ENCODE measurements around the gene SMC6. TPM values are rescaled to one million over a fixed set of nuclear protein-coding genes. Genes with fewer than 3 reads are reported as not detected.

The SMC6 gene
- total and polyA plus RNA-seq, 10 of the 15 experiments (the other 5 are each of a cell fraction or from before 2014, with no cell fraction given) = 12.8 to 63.8 (median 38.8) TPM

- TF ChIP-seq EP300 (IDR thresholded peaks at IDR 0.05; ENCODE audit: borderline replicate concordance in 1 of 2, control insufficient read depth in 1 of 2, low read depth in 2 of 2, low read length in 2 of 2) (no peak), CHD2 (IDR thresholded peaks at IDR 0.05; ENCODE audit: borderline replicate concordance, low read depth, low read length) (no peak), BMI1 (IDR thresholded peaks at IDR 0.05; ENCODE audit: borderline replicate concordance) (no peak), NRF1 (conservative IDR thresholded peaks at IDR 0.05; ENCODE audit: low read depth, low read length) (no peak)
Measured at GRCh38 chr2:17689010-17689409, 64.6 kb downstream of the SMC6 start (continued).

DNA sequence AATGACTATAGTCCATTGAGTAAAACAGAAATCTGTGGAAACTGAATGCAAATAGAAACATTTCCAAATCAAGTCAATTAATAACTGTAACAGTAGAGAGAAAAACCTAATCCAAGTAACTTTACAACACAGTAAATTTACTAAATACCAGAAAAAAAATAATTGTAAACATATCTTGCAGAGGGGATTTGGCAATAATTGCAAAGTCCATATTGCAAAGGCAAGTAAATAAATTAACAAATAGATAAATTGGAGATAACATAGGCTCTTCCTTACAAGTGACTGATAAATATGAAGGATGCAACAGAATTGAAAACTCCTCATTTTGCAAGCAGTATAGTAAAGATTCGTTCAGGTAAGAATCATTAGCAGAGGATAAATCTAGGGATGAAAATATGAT is 65.0 kb downstream of the SMC6 start:
- WGBS (ENCODE audit: insufficient coverage, insufficient replicate concordance, low lambda C conversion rate, missing lambda C conversion rate) = 50% methylated on average over 1 of the region's 1 CpG
- POLR2A ChIA-PET = interaction anchor here (1.0 kb wide), 1 partner anchor 13 kb away, joined by 3 read pairs; no protein-coding TSS in a partner anchor
- TF ChIP-seq RBBP5 (conservative IDR thresholded peaks at IDR 0.05) = no peak
- TF ChIP-seq, protein P1, sequence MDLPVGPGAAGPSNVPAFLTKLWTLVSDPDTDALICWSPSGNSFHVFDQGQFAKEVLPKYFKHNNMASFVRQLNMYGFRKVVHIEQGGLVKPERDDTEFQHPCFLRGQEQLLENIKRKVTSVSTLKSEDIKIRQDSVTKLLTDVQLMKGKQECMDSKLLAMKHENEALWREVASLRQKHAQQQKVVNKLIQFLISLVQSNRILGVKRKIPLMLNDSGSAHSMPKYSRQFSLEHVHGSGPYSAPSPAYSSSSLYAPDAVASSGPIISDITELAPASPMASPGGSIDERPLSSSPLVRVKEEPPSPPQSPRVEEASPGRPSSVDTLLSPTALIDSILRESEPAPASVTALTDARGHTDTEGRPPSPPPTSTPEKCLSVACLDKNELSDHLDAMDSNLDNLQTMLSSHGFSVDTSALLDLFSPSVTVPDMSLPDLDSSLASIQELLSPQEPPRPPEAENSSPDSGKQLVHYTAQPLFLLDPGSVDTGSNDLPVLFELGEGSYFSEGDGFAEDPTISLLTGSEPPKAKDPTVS (IDR thresholded peaks at IDR 0.05; ENCODE audit: low read depth, low read length) = no peak
- TF ChIP-seq ZBTB11 (CRISPR knock-in tag; IDR thresholded peaks at IDR 0.05) = no peak
- no peak for TF ChIP-seq ZNF207 (IDR thresholded peaks at IDR 0.05; ENCODE audit: borderline replicate concordance)
- TF ChIP-seq KDM1A (IDR thresholded peaks at IDR 0.05; ENCODE audit: borderline replicate concordance) = no peak
- no peak for TF ChIP-seq YY1 (IDR thresholded peaks at IDR 0.05; ENCODE audit: low read depth, low read length)
- TF ChIP-seq NRF1 (conservative IDR thresholded peaks at IDR 0.05; ENCODE audit: low read depth, low read length) = no peak
- no peak for TF ChIP-seq MYB (IDR thresholded peaks at IDR 0.05; ENCODE audit: borderline replicate concordance, low read depth, low read length)
- TF ChIP-seq, protein P2, sequence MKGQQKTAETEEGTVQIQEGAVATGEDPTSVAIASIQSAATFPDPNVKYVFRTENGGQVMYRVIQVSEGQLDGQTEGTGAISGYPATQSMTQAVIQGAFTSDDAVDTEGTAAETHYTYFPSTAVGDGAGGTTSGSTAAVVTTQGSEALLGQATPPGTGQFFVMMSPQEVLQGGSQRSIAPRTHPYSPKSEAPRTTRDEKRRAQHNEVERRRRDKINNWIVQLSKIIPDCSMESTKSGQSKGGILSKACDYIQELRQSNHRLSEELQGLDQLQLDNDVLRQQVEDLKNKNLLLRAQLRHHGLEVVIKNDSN (IDR thresholded peaks at IDR 0.05; ENCODE audit: borderline replicate concordance, extremely low read length, insufficient read depth, low read depth, low read length) = no peak
- TF ChIP-seq SREBF2 (IDR thresholded peaks at IDR 0.05; ENCODE audit: low read length) = no peak
- TF ChIP-seq FOXK2 (IDR thresholded peaks at IDR 0.05) = no peak
- TF ChIP-seq RAD21 (IDR thresholded peaks at IDR 0.05; ENCODE audit: insufficient read depth, low read depth, low read length) = no peak
- no peak for TF ChIP-seq EZH2 (IDR thresholded peaks at IDR 0.05; ENCODE audit: borderline replicate concordance, control insufficient read depth, low read depth, low read length)

More for the DNA sequence above, 65.0 kb downstream of the SMC6 start:
- RAD21 ChIA-PET (ENCODE audit: unreplicated experiment) = no interaction called here
- intact Hi-C loops (cut with micrococcal nuclease; ENCODE audit: unreplicated experiment) = no loop called here
- FAIRE-seq (no peak), ATAC-seq (no peak), DNase-seq (ENCODE audit: low read depth, low spot score) (no peak)
- no peaks in the 10 kb centered on the region for H4K20me1 ChIP-seq (ENCODE audit: control insufficient read depth, insufficient read depth)
- H3K4me3 ChIP-seq = no peak overlapping the region
- in situ Hi-C loops (cut with MboI) = no loop called here
- no peak overlapping the region for H3K9ac ChIP-seq (ENCODE audit: control insufficient read depth, insufficient read depth, low read length)
- SMC1A ChIA-PET (ENCODE audit: uncharacterized antibody, unreplicated experiment) = no interaction called here
- no TSS peak for BruUV-seq (replicated peaks)
- no peaks in the 10 kb centered on the region for H3K4me1 ChIP-seq (ENCODE audit: control insufficient read depth, insufficient read depth, low read length)
- peaks cover 0 to 18% of the 10 kb centered on the region in 2 experiments; a peak in 3 of 4 replicates for H3K36me3 ChIP-seq (ENCODE audit: control insufficient read depth in 2 of 2, insufficient read depth in 2 of 2, low read length in 1 of 2)
- H3K9me3 ChIP-seq (replicated peaks; ENCODE audit: control insufficient read depth, insufficient read depth, low read length) = no peaks in the 10 kb centered on the region; the same call in 2 of the 3 replicates
- H2AFZ ChIP-seq (ENCODE audit: control insufficient read depth, low read depth, low read length) = no peak overlapping the region
- no peak overlapping the region for H3K27ac ChIP-seq (ENCODE audit: control insufficient read depth, insufficient read depth)
- no peaks in the 10 kb centered on the region for H3K79me2 ChIP-seq (ENCODE audit: control insufficient read depth, insufficient read depth, low read length)
- H3K27me3 ChIP-seq (replicated peaks in 1 of 2; ENCODE audit: control insufficient read depth in 2 of 2, insufficient read depth in 2 of 2, low read length in 1 of 2) = no peaks in the 10 kb centered on the region
- CTCF ChIA-PET = interaction anchor here (0.7 to 1.0 kb wide), 2 partner anchors 18 to 30 kb away, joined by 3 read pairs; no protein-coding TSS in a partner anchor
- no peak overlapping the region for H3K4me2 ChIP-seq (ENCODE audit: control insufficient read depth, insufficient read depth)
